Loucy (cell line): ENCODE results near the gene FAM24B.
"Not testable (repeated sequence)": the region's sequence is repeated elsewhere in the genome, so short reads cannot be mapped to it uniquely, and the experiment has no call there.

Experiments used
- CTCF ChIP-seq: fragments of 200-600 bp; sonication (generic); conservative IDR thresholded peaks from 2 replicates; pipeline ENCODE4 v1.5.1; 2014; ENCODE audit warnings: mild to moderate bottlenecking, antibody characterized with exemption, low read length
- EZH2phosphoT487 ChIP-seq: fragments of 200-600 bp; IDR thresholded peaks from 2 replicates; pipeline ENCODE4 v1.6.1; 2018; ENCODE audit warnings: antibody characterized with exemption, mild to moderate bottlenecking, moderate library complexity, borderline replicate concordance

- not testable (repeated sequence) for TF ChIP-seq CTCF, EZH2phosphoT487
Measured at GRCh38 chr10:122858042-122858441, 21.3 kb downstream of the FAM24B start.
